ENCODE measurements around the gene PAX8. TPM values are rescaled to one million over a fixed set of nuclear protein-coding genes. Genes with fewer than 3 reads are reported as not detected.
"Not testable (repeated sequence)": the region's sequence is repeated elsewhere in the genome, so short reads cannot be mapped to it uniquely, and the experiment has no call there.

Gene PAX8
- total RNA-seq, 1 donor from 2014 or later = 1.2 TPM

DNA sequence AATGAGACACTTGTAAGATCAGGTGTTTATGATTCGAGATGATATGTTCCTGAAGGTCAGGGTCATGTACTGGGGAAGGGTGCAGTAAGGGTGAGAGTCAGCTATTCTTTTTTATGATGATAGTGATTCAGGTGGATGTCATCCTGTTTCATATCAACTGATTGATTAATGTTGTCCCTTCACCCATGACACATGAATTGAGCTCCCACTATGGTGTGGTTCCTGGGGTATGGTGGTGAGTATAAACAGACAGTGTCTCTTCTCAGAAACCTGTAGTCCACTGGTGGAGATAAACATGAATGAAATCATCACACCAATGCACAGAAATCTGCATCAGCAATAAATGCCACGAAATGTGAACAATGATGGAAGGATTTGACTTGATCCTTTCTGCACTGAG, 37.4 kb upstream of the PAX8 start:
- DNase-seq (no peak), ATAC-seq (no peak)
- intact Hi-C loops (cut with DNase I) = no loop called here
- TF ChIP-seq, protein P1, sequence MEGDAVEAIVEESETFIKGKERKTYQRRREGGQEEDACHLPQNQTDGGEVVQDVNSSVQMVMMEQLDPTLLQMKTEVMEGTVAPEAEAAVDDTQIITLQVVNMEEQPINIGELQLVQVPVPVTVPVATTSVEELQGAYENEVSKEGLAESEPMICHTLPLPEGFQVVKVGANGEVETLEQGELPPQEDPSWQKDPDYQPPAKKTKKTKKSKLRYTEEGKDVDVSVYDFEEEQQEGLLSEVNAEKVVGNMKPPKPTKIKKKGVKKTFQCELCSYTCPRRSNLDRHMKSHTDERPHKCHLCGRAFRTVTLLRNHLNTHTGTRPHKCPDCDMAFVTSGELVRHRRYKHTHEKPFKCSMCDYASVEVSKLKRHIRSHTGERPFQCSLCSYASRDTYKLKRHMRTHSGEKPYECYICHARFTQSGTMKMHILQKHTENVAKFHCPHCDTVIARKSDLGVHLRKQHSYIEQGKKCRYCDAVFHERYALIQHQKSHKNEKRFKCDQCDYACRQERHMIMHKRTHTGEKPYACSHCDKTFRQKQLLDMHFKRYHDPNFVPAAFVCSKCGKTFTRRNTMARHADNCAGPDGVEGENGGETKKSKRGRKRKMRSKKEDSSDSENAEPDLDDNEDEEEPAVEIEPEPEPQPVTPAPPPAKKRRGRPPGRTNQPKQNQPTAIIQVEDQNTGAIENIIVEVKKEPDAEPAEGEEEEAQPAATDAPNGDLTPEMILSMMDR (IDR thresholded peaks at IDR 0.05) = no peak
- Histone ChIP-seq H3K4me3 (no peak overlapping the region), H3K36me3 (no peaks in the 10 kb centered on the region), H3K27me3 (ENCODE audit: low read depth) (no peaks in the 10 kb centered on the region), H3K4me1 (no peaks in the 10 kb centered on the region), H3K27ac (no peak overlapping the region), H3K9me3 (no peaks in the 10 kb centered on the region)

DNA sequence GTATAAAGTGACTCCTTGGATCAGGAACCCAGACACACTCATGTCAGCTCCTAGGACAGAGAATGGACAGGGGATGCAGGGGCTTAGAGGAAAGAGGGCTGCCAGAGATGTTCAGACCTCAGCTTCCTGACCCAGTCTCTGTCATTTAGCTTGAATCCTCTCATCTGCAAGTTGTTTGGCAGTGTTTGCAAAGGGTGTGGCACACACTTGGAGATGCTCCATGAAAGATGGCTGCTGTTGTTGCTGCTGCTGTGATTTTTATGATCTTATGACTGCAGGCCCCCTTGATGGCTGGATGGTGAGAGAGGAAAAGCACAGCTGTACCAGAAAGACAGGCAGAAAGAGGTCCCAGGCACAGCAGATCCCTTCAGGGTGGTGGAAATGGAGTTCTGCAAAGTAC, 35.9 kb upstream of the PAX8 start:
- H3K4me1 ChIP-seq = not testable (repeated sequence)

DNA sequence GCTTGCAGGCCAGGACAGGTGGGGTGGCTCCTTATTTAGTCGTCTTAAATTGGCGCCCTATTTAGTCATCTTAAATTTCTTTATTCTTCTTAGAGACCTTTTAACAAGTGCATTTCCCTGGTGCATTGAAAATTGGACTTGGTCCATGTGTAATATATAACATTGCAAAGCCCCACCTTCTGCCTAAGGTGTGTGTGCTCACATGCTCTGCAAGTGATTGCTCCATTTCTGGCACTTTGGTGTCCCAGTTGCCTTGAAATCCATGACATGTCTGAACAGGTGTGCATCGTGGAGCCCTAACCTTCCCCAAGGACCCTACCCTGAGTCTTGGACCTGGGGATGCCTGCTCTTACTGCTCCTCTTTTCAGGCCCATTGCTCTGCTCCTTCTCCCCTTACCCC, 35.5 kb upstream of the PAX8 start:
- H3K27me3 ChIP-seq (ENCODE audit: low read depth); H3K9me3 ChIP-seq; ATAC-seq; intact Hi-C loops (cut with DNase I); H3K36me3 ChIP-seq; H3K4me3 ChIP-seq; DNase-seq; H3K27ac ChIP-seq; H3K4me1 ChIP-seq: not testable (repeated sequence)

More for the DNA sequence above, 35.9 kb upstream of the PAX8 start:
- H3K9me3 ChIP-seq; intact Hi-C loops (cut with DNase I); H3K27ac ChIP-seq; H3K36me3 ChIP-seq; H3K4me3 ChIP-seq; DNase-seq; H3K27me3 ChIP-seq (ENCODE audit: low read depth); ATAC-seq: not testable (repeated sequence)

GRCh38 chr2:113311781-113312180, 33.1 kb upstream of the PAX8 start:
- DNase-seq; H3K4me1 ChIP-seq; H3K27ac ChIP-seq; H3K9me3 ChIP-seq; H3K27me3 ChIP-seq (ENCODE audit: low read depth); ATAC-seq; H3K36me3 ChIP-seq; H3K4me3 ChIP-seq; intact Hi-C loops (cut with DNase I): not testable (repeated sequence)

DNA sequence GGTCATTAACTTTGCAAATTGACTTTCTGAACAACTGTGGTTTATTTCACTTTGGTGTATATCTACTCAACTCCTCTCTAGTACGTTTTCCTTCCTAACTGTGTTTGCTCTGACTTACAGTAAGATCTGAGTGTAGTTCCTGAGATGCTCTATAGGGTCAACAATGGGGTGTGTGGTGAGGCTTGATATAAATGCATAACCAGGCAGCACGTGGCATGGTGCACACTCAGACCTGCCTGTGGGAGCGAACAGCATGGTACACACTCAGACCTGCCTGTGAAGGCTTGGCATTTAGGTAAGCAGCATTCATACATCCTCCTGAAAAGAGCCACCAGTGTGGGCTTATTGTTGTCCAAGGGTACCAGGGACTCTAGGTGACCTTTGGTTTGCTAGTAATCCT, 32.5 kb upstream of the PAX8 start:
- H3K4me1 ChIP-seq; ATAC-seq; H3K9me3 ChIP-seq; intact Hi-C loops (cut with DNase I); DNase-seq; H3K36me3 ChIP-seq; H3K4me3 ChIP-seq; H3K27me3 ChIP-seq (ENCODE audit: low read depth); H3K27ac ChIP-seq: not testable (repeated sequence)

DNA sequence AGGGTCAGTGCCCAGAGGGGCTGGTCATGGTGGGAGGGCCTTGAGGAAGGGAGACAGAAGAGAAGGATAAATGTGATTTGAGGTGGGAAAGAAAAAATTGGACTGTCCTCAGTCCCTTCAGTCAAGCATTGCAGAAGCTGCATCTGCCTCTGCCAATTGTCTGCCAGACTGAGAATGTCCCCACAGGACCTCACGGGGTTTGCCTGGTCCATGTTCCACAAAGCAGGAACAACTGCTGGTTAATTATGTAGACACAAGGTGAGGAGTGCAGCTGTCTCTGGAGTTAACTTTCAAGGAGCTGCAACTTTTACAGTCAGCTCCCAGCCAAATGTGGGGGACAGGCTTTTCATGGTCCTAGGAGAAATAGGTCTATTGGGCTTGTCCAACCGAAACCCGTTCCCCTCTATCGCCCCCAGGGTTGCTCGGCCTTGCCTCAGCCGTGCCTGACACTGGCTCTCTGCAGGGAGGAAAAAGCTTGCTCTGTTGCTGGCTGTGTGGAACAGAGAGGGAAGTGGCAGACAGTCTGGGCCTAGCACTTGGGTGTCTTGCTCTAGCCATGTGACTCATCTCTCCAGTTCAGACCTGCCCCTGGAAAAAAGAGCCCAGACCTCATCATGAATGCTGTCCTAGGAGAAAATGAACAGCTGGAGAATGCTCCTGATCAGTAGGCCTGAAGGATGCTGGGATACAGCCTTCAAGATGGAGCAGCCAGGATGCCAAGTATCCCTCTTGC, 31.1 kb upstream of the PAX8 start:
- intact Hi-C loops (cut with DNase I) = no loop called here
- no peaks in the 10 kb centered on the region for H3K9me3 ChIP-seq
- no peak overlapping the region for H3K27ac ChIP-seq
- H3K36me3 ChIP-seq = no peaks in the 10 kb centered on the region
- TF ChIP-seq, protein P1 (IDR thresholded peaks at IDR 0.05) = no peak
- DNase-seq (no peak), ATAC-seq (no peak)
- no peaks in the 10 kb centered on the region for H3K27me3 ChIP-seq (ENCODE audit: low read depth)
- no peaks in the 10 kb centered on the region for H3K4me1 ChIP-seq
- H3K4me3 ChIP-seq = no peak overlapping the region

GRCh38 chr2:113308784-113309183, 30.1 kb upstream of the PAX8 start:
- H3K4me1 ChIP-seq; DNase-seq; H3K9me3 ChIP-seq; ATAC-seq; H3K36me3 ChIP-seq; H3K27me3 ChIP-seq (ENCODE audit: low read depth); H3K27ac ChIP-seq; intact Hi-C loops (cut with DNase I); H3K4me3 ChIP-seq: not testable (repeated sequence)

GRCh38 chr2:113306207-113306606, 27.5 kb upstream of the PAX8 start:
- H3K4me3 ChIP-seq = not testable (repeated sequence)

DNA sequence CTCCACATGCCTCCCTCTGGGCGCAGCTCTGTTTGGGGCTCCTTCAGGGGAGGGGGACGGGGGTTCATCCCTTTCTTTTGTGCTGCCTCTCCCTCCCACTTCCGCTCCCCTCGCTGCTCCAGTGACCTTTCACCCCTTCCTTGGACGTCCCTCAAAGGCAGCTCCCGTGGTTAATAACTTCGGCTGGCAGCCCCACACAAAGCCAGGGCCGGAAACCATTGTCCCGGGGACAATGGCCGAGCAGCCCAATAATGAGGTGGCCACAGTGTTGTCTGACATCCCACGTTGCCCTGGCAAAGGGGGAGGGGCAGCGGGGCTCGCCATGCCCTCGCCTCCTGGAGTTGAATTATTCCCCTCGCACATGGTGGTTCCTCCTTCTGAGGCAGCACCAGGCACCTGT, 27.0 kb upstream of the PAX8 start:
- H3K27me3 ChIP-seq (ENCODE audit: low read depth); H3K27ac ChIP-seq; H3K36me3 ChIP-seq; H3K4me3 ChIP-seq; H3K9me3 ChIP-seq; H3K4me1 ChIP-seq; DNase-seq; intact Hi-C loops (cut with DNase I); ATAC-seq: not testable (repeated sequence)

More at GRCh38 chr2:113306207-113306606, 27.5 kb upstream of the PAX8 start:
- H3K27ac ChIP-seq; intact Hi-C loops (cut with DNase I); H3K4me1 ChIP-seq; ATAC-seq; H3K36me3 ChIP-seq; DNase-seq; H3K27me3 ChIP-seq (ENCODE audit: low read depth); H3K9me3 ChIP-seq: not testable (repeated sequence)
